ENCODE results near the gene IL5.

GRCh38 chr5:132495667-132496190 is 47.6 kb downstream of the IL5 start:
- TF ChIP-seq CTCF (IDR thresholded peaks at IDR 0.05; ENCODE audit: extremely low read depth in 1 of 2, insufficient read depth in 1 of 2, low read depth in 1 of 2, low read length in 2 of 2) (no peak), EZH2 (IDR thresholded peaks at IDR 0.05; ENCODE audit: borderline replicate concordance, low read depth, low read length, severe bottlenecking) (no peak), MYC (IDR thresholded peaks at IDR 0.05; ENCODE audit: low read depth, low read length) (no peak)

Measured in endothelial cell of umbilical vein (primary cell).